Fibroblast of lung (primary cell): ENCODE data around the gene KLHL29. TPM values are rescaled to one million over a fixed set of nuclear protein-coding genes. Genes with fewer than 3 reads are reported as not detected.

ENCODE experiments used
- DNase-seq, 2 donors: peaks; one replicate each; pipeline versions ENCODE4 v3.0.0 to v3.0.0-alpha.2; 2010; ENCODE audit warnings: low read depth in 2 of 2
- H2AFZ ChIP-seq: 2 replicates; pipeline ENCODE4 v1.5.1; 2012; ENCODE audit warnings: low read length, control low read depth, inconsistent platforms
- H3K27ac ChIP-seq: 2 replicates; pipeline ENCODE4 v1.5.1; 2011; ENCODE audit warnings: low read length, control low read depth; ENCODE audit not compliant: insufficient read depth
- H3K27me3 ChIP-seq: 2 replicates; pipeline ENCODE4 v1.5.1; 2011; ENCODE audit warnings: mild to moderate bottlenecking, low read length; ENCODE audit not compliant: control insufficient read depth, insufficient read depth
- H3K36me3 ChIP-seq: 2 replicates; pipeline ENCODE4 v1.5.1; 2011; ENCODE audit warnings: low read length; ENCODE audit not compliant: control insufficient read depth, insufficient read depth
- H3K4me1 ChIP-seq: 2 replicates; pipeline ENCODE4 v1.5.1; 2011; ENCODE audit warnings: low read length; ENCODE audit not compliant: control insufficient read depth, insufficient read depth; ENCODE audit errors: extremely low read depth
- H3K4me2 ChIP-seq: 2 replicates; pipeline ENCODE4 v1.5.1; 2011; ENCODE audit warnings: low read length, control low read depth; ENCODE audit not compliant: insufficient read depth; ENCODE audit errors: extremely low read depth
- H3K4me3 ChIP-seq, 4 experiments: fragments of 200-600 bp in 1 of 4; sonication (generic) in 1 of 4; replicated peaks in 1 of 4; 2 replicates each; pipeline ENCODE4 v1.5.1; 2011 to 2016; ENCODE audit warnings: low read length in 4 of 4, low read depth in 3 of 4, mild to moderate bottlenecking in 3 of 4, control low read depth in 2 of 4, inconsistent platforms in 1 of 4, mixed read lengths in 1 of 4; ENCODE audit not compliant: insufficient read depth in 1 of 4; ENCODE audit errors: control extremely low read depth in 1 of 4
- H3K79me2 ChIP-seq: 2 replicates; pipeline ENCODE4 v1.5.1; 2012; ENCODE audit warnings: mild to moderate bottlenecking, low read length, inconsistent platforms; ENCODE audit not compliant: control insufficient read depth, insufficient read depth
- H3K9ac ChIP-seq: 2 replicates; pipeline ENCODE4 v1.5.1; 2011; ENCODE audit warnings: mild to moderate bottlenecking, low read length, control low read depth; ENCODE audit not compliant: insufficient read depth
- H3K9me3 ChIP-seq: 2 replicates; pipeline ENCODE4 v1.5.1; 2012; ENCODE audit warnings: low read depth, low read length; ENCODE audit not compliant: control insufficient read depth, insufficient read depth
- H4K20me1 ChIP-seq: 2 replicates; pipeline ENCODE4 v1.5.1; 2011; ENCODE audit warnings: low read length; ENCODE audit not compliant: control insufficient read depth, insufficient read depth; ENCODE audit errors: extremely low read depth
- CTCF ChIP-seq, 2 donors: IDR thresholded peaks in 1 of 2; conservative IDR thresholded peaks in 1 of 2; 1 replicate in 1 of 2; 2 replicates in 1 of 2; pipeline ENCODE4 v1.5.1; 2011 to 2012; ENCODE audit warnings: low read length in 2 of 2, control low read depth in 1 of 2, inconsistent platforms in 1 of 2, low read depth in 1 of 2, mild to moderate bottlenecking in 1 of 2
- EZH2 ChIP-seq: IDR thresholded peaks from 2 replicates; pipeline ENCODE4 v1.5.1; 2012; ENCODE audit warnings: low read length, control low read depth, mild to moderate bottlenecking; ENCODE audit errors: missing control alignments
- polyA plus RNA-seq, 2 donors: library from polyadenylated mRNA; depleted of rRNA in 1 of 2; stranded (reverse) in 1 of 2; unstranded in 1 of 2; fragments of >200 nt; gene quantifications; 2 replicates each; pipeline ENCODE4 v1.2.1, GENCODE V29; 2011 to 2012; ENCODE audit warnings: missing spikeins in 1 of 2
- total RNA-seq: library from RNA; depleted of rRNA; stranded (reverse); fragments of >200 nt; gene quantifications from 2 replicates; pipeline ENCODE4 v1.2.1, GENCODE V29; 2014

KLHL29 gene
- total and polyA plus RNA-seq, 2 donors (not counting 1 experiment from before 2014, with no cell fraction given), result 7.1 to 7.9 TPM

GRCh38 chr2:23422089-23423061 lies 37.4 kb downstream of the KLHL29 start:
- no peak overlapping the region for H3K4me3 ChIP-seq
- no peak overlapping the region for H3K27ac ChIP-seq
- H3K27me3 ChIP-seq, result no peaks in the 10 kb centered on the region
- TF ChIP-seq CTCF (conservative IDR thresholded peaks at IDR 0.05 in 1 of 2, IDR thresholded peaks at IDR 0.05 in 1 of 2; ENCODE audit: low read depth in 1 of 2, low read length in 2 of 2) (no peak), EZH2 (no peak)
- H2AFZ ChIP-seq, result no peak overlapping the region
- H3K4me2 ChIP-seq, result no peak overlapping the region
- no peak overlapping the region for H3K9ac ChIP-seq
- H3K79me2 ChIP-seq, result no peaks in the 10 kb centered on the region
- H4K20me1 ChIP-seq, result no peaks in the 10 kb centered on the region
- no peaks in the 10 kb centered on the region for H3K9me3 ChIP-seq
- DNase-seq, result no peak
- peaks cover under 1% of the 10 kb centered on the region for H3K36me3 ChIP-seq
- peaks cover 33% of the 10 kb centered on the region for H3K4me1 ChIP-seq

- Histone ChIP-seq H3K9ac (no peak overlapping the region), H3K27me3 (no peaks in the 10 kb centered on the region), H3K9me3 (no peaks in the 10 kb centered on the region), H3K4me2 (no peak overlapping the region), H4K20me1 (no peaks in the 10 kb centered on the region), H3K36me3 (no peaks in the 10 kb centered on the region), H3K27ac (no peak overlapping the region), H2AFZ (no peak overlapping the region), H3K79me2 (no peaks in the 10 kb centered on the region), H3K4me1 (peaks cover 28% of the 10 kb centered on the region), H3K4me3 (no peak overlapping the region)
- TF ChIP-seq EZH2, result no peak
- TF ChIP-seq CTCF (conservative IDR thresholded peaks at IDR 0.05 in 1 of 2, IDR thresholded peaks at IDR 0.05 in 1 of 2; ENCODE audit: low read depth in 1 of 2, low read length in 2 of 2), result no peak
- DNase-seq, result no peak
Observed at GRCh38 chr2:23423062-23423872, 38.3 kb downstream of the KLHL29 start.
